Activated B cell treated with CpG ODN at 0.5 μM for 24 hours (primary cell): ENCODE results near the gene PIP4P1. TPM values are rescaled to one million over a fixed set of nuclear protein-coding genes. Genes with fewer than 3 reads are reported as not detected.
"Not testable (repeated sequence)": the region's sequence is repeated elsewhere in the genome, so short reads cannot be mapped to it uniquely, and the experiment has no call there.

ENCODE experiments used
- ATAC-seq: fragments of 200-7000 bp; cut with Tn5 transposase; one replicate; pipeline ENCODE4 v1.10.0; 2021; ENCODE audit warnings: low read depth, mild to moderate bottlenecking, moderate library complexity
- CTCF ChIA-PET: fragments of 350-600 bp; sonication (Branson Sonifier 250); formaldehyde crosslinking; loops from one replicate; lab custom pipeline; 2021; ENCODE audit warnings: antibody characterized with exemption; lab: Charles Lee
- POLR2A ChIA-PET: fragments of 350-600 bp; sonication (Branson Sonifier 250); formaldehyde crosslinking; loops from one replicate; lab custom pipeline; 2021; ENCODE audit warnings: antibody characterized with exemption; lab: Charles Lee
- DNase-seq: peaks from one replicate; pipeline ENCODE4 v3.0.0; 2022
- H3K27ac Mint-ChIP-seq: one replicate; pipeline ENCODE4 v1.8.0; 2020; ENCODE audit warnings: mixed read lengths
- H3K27me3 Mint-ChIP-seq: one replicate; pipeline ENCODE4 v1.8.0; 2021; ENCODE audit warnings: mixed read lengths
- H3K36me3 Mint-ChIP-seq: one replicate; pipeline ENCODE4 v1.8.0; 2021; ENCODE audit warnings: low read depth, mixed read lengths
- H3K4me1 Mint-ChIP-seq: one replicate; pipeline ENCODE4 v1.8.0; 2021; ENCODE audit warnings: mixed read lengths
- H3K4me3 Mint-ChIP-seq: one replicate; pipeline ENCODE4 v1.8.0; 2020; ENCODE audit warnings: mild to moderate bottlenecking, mixed read lengths
- H3K9me3 Mint-ChIP-seq: one replicate; pipeline ENCODE4 v1.8.0; 2020; ENCODE audit warnings: mixed read lengths
- CTCF ChIP-seq: fragments of 200-600 bp; IDR thresholded peaks from one replicate; pipeline ENCODE4 v1.8.0; 2022; ENCODE audit warnings: antibody characterized with exemption, mild to moderate bottlenecking
- intact Hi-C: fragments of 100-400 bp; cut with micrococcal nuclease; formaldehyde crosslinking; loops from one replicate; pipeline ENCODE4 v1.15.1; 2024
- total RNA-seq: library from RNA; stranded (reverse); gene quantifications from 2 replicates; pipeline ENCODE4 v1.2.3, GENCODE V29; 2022

Gene PIP4P1
- total RNA-seq, 1 donor from 2014 or later = 87.3 TPM

GRCh38 chr14:20446889-20447288 is 14.3 kb downstream of the PIP4P1 start:
- H3K27ac Mint-ChIP-seq = peak overlapping the region; percentile 2
- H3K4me3 Mint-ChIP-seq = no peak overlapping the region
- POLR2A ChIA-PET = no interaction called here
- intact Hi-C loops = no loop called here
- ATAC-seq (no peak), DNase-seq (no peak)
- no peaks in the 10 kb centered on the region for H3K9me3 Mint-ChIP-seq
- no peak for TF ChIP-seq CTCF
- peaks cover 4% of the 10 kb centered on the region for H3K4me1 Mint-ChIP-seq
- CTCF ChIA-PET = no interaction called here
- no peaks in the 10 kb centered on the region for H3K27me3 Mint-ChIP-seq
- peaks cover 50% of the 10 kb centered on the region for H3K36me3 Mint-ChIP-seq

- POLR2A ChIA-PET = interaction anchor here (0.6 to 1.1 kb wide), 2 partner anchors 11 to 17 kb away, joined by 3 to 7 read pairs; partner anchors contain the start of genes APEX1 and OSGEP
- CTCF ChIA-PET = not testable (repeated sequence)
Observed at GRCh38 chr14:20443650-20444049, 17.6 kb downstream of the PIP4P1 start.

GRCh38 chr14:20441461-20441860 is 19.8 kb downstream of the PIP4P1 start:
- intact Hi-C loops = loop anchor here (1.0 to 2.0 kb wide), 2 partner anchors 14 to 29 kb away; partner anchors contain the start of gene TEP1
- no peak for DNase-seq
- Mint-ChIP-seq H3K4me1 (peaks cover 52% of the 10 kb centered on the region), H3K4me3 (no peak overlapping the region), H3K27me3 (no peaks in the 10 kb centered on the region), H3K27ac (peak overlapping the region; percentile 36), H3K9me3 (no peaks in the 10 kb centered on the region), H3K36me3 (peaks cover under 1% of the 10 kb centered on the region)
- ATAC-seq = no peak
- POLR2A ChIA-PET = interaction anchor here (0.6 to 1.6 kb wide), 3 partner anchors 14 to 21 kb away, joined by 3 to 8 read pairs (median 4); partner anchors contain the start of genes APEX1 and OSGEP
- no peak for TF ChIP-seq CTCF
- CTCF ChIA-PET = interaction anchor here (1.2 to 1.7 kb wide), 2 partner anchors 12 to 26 kb away, joined by 3 to 5 read pairs; no protein-coding TSS in a partner anchor

More at GRCh38 chr14:20443650-20444049, 17.6 kb downstream of the PIP4P1 start:
- Mint-ChIP-seq H3K4me1 (peaks cover 34% of the 10 kb centered on the region), H3K36me3 (peaks cover 22% of the 10 kb centered on the region)
- ATAC-seq, DNase-seq, H3K4me3 Mint-ChIP-seq, H3K27me3 Mint-ChIP-seq, H3K9me3 Mint-ChIP-seq, H3K27ac Mint-ChIP-seq, intact Hi-C loops: not testable (repeated sequence)

- TF ChIP-seq CTCF = no peak
- H3K4me3 Mint-ChIP-seq = peak overlapping the region; percentile 28
- ChIA-PET CTCF (no interaction called here), POLR2A (interaction anchor here (0.6 to 1.6 kb wide), 2 partner anchors 14 to 22 kb away, joined by 3 to 8 read pairs; partner anchors contain the start of genes APEX1 and OSGEP)
- DNase-seq (no peak), ATAC-seq (peak; percentile 71)
- H3K9me3 Mint-ChIP-seq = no peaks in the 10 kb centered on the region
- H3K4me1 Mint-ChIP-seq = peaks cover 52% of the 10 kb centered on the region
- H3K36me3 Mint-ChIP-seq = no peaks in the 10 kb centered on the region
- intact Hi-C loops = loop anchor here (1.0 to 2.0 kb wide), 2 partner anchors 14 to 28 kb away; partner anchors contain the start of gene TEP1
- H3K27ac Mint-ChIP-seq = peak overlapping the region; percentile 70
- H3K27me3 Mint-ChIP-seq = no peaks in the 10 kb centered on the region
Observed at GRCh38 chr14:20440882-20441281, 20.4 kb downstream of the PIP4P1 start.

DNA sequence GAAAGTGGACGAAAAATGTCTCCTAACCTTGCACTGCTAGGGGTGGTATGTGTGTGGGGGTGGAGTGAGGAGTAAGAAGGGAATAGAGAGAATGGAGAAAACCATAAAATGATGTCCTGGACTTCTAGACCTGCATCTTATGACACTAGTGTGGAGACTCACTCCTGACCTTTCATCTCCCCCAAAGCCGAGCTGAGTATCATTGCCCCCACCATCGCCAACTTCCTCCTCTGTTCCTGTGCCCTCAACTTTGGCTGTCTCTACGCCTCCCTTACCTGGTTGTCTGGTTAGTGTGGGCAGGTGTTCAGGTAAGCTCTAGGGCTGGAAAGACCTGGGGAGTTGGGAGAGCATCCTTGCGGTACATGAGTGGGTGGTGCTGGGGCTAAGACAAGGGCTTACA is 20.8 kb downstream of the PIP4P1 start:
- Mint-ChIP-seq H3K36me3 (no peaks in the 10 kb centered on the region), H3K9me3 (no peaks in the 10 kb centered on the region), H3K4me1 (peaks cover 53% of the 10 kb centered on the region), H3K4me3 (peak overlapping the region; percentile 28), H3K27me3 (no peaks in the 10 kb centered on the region), H3K27ac (peak overlapping the region; percentile 70)
- intact Hi-C loops = loop anchor here (2.0 kb wide), 1 partner anchor 28 kb away; the partner anchor contains the start of gene TEP1
- no peak for TF ChIP-seq CTCF
- POLR2A ChIA-PET = interaction anchor here (1.6 kb wide), 1 partner anchor 15 kb away, joined by 8 read pairs; the partner anchor contains the start of genes APEX1 and OSGEP
- ATAC-seq (peak; percentile 9), DNase-seq (no peak)
- CTCF ChIA-PET = no interaction called here
